A673 (cell line): ENCODE results near the gene NAV2. TPM values are rescaled to one million over a fixed set of nuclear protein-coding genes. Genes with fewer than 3 reads are reported as not detected.
"Not testable (repeated sequence)": the region's sequence is repeated elsewhere in the genome, so short reads cannot be mapped to it uniquely, and the experiment has no call there.

Experiments
- BruUV-seq: library from RNA; stranded (reverse); fragments of 400-500 nt; replicated peaks from 2 replicates; lab custom pipeline; 2021; lab: Mats Ljungman, UMichigan
- CTCF ChIA-PET: fragments of 300-600 bp; sonication (Branson Sonifier 250); formaldehyde crosslinking; loops from one replicate; lab custom pipeline; 2022; ENCODE audit warnings: antibody characterized with exemption; lab: Charles Lee
- POLR2A ChIA-PET: fragments of 300-600 bp; sonication (Branson Sonifier 250); formaldehyde crosslinking; loops from one replicate; lab custom pipeline; 2022; ENCODE audit warnings: antibody characterized with exemption; ENCODE audit not compliant: low non-redundant PET; lab: Charles Lee
- DNase-seq: peaks from one replicate; pipeline ENCODE4 v3.0.0-alpha.2; 2015; ENCODE audit warnings: low spot score
- H3K27ac ChIP-seq: fragments of 200-600 bp; sonication (generic); 2 replicates; pipeline ENCODE4 v1.5.1; 2016; ENCODE audit warnings: mixed run types, low read depth, mild to moderate bottlenecking, mixed read lengths, antibody characterized with exemption, low read length; ENCODE audit not compliant: poor library complexity, severe bottlenecking
- H3K27me3 ChIP-seq: fragments of 200-600 bp; sonication (generic); replicated peaks from 2 replicates; pipeline ENCODE4 v1.6.1; 2017; ENCODE audit warnings: mixed run types, low read depth, mild to moderate bottlenecking, mixed read lengths, antibody characterized with exemption, low read length; ENCODE audit not compliant: insufficient read depth, poor library complexity
- H3K36me3 ChIP-seq: fragments of 200-600 bp; sonication (generic); 2 replicates; pipeline ENCODE4 v1.6.1; 2016; ENCODE audit warnings: mixed run types, mild to moderate bottlenecking, mixed read lengths, antibody characterized with exemption, low read length; ENCODE audit not compliant: insufficient read depth, poor library complexity, severe bottlenecking
- H3K4me1 ChIP-seq: fragments of 200-600 bp; sonication (generic); 2 replicates; pipeline ENCODE4 v1.6.1; 2017; ENCODE audit warnings: mixed run types, mild to moderate bottlenecking, mixed read lengths, antibody characterized with exemption, low read length; ENCODE audit not compliant: insufficient read depth, poor library complexity, severe bottlenecking
- H3K4me3 ChIP-seq: fragments of 200-600 bp; sonication (generic); 2 replicates; pipeline ENCODE4 v1.5.1; 2016; ENCODE audit warnings: low read depth, mixed run types, mild to moderate bottlenecking, mixed read lengths, low read length; ENCODE audit not compliant: poor library complexity, severe bottlenecking
- H3K9me3 ChIP-seq: fragments of 200-600 bp; sonication (generic); 2 replicates; pipeline ENCODE4 v1.6.1; 2016; ENCODE audit warnings: mixed run types, low read depth, mild to moderate bottlenecking, mixed read lengths, antibody characterized with exemption, low read length; ENCODE audit not compliant: poor library complexity, severe bottlenecking
- EZH2 ChIP-seq: fragments of 200-600 bp; sonication (generic); IDR thresholded peaks from 2 replicates; pipeline ENCODE4 v1.6.1; 2017; ENCODE audit warnings: borderline replicate concordance, low read depth, mild to moderate bottlenecking, mixed read lengths, antibody characterized with exemption, low read length; ENCODE audit not compliant: poor library complexity, severe bottlenecking
- intact Hi-C: fragments of 100-400 bp; cut with micrococcal nuclease; formaldehyde crosslinking; loops from one replicate; pipeline ENCODE4 v1.10.0; 2022; ENCODE audit not compliant: unreplicated experiment
- total RNA-seq: library from RNA; stranded (reverse); gene quantifications from 2 replicates; pipeline ENCODE4 v1.2.3, GENCODE V29; 2021
- TF ChIP-seq, protein P1 (sequence below): fragments of 300-800, 200-600 bp; sonication (generic); conservative IDR thresholded peaks from 2 replicates; pipeline ENCODE4 v1.5.1; 2017; ENCODE audit warnings: low read depth, mild to moderate bottlenecking, antibody characterized with exemption, low read length, moderate library complexity, mixed read lengths

NAV2 gene
- total RNA-seq, 1 experiment from 2014 or later = not detected

DNA sequence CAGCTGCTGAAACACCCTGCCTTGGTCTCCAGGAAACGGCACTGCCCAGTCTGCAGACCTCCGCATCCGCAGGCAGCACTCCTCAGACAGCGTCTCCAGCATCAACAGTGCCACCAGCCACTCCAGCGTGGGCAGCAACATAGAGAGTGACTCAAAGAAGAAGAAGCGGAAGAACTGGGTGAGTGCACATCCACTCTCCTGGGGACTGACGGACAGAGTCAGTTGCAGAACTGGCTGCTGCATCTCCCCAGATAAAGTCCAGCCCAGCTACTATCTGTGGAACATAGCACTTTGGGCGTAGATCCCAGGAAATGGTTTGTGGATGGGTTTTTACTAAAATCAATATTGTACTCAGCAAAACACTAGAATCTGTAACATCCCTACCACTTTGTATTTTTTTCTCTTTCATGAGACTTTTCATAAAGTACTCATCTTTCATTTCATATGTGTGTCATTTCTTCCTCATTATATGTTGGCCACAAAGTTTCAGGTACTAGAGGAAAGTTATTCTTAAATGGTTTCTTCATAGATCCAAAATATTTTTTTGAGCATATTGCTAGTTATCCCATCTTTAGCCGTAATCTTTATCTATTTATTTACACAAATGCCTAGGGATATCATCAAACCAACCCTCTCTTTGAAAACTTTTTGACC lies 367.5 kb downstream of the NAV2 start:
- Histone ChIP-seq H3K9me3 (no peaks in the 10 kb centered on the region), H3K4me3 (no peak overlapping the region), H3K36me3 (no peaks in the 10 kb centered on the region), H3K27me3 (no peaks in the 10 kb centered on the region), H3K27ac (no peak overlapping the region), H3K4me1 (no peaks in the 10 kb centered on the region)
- TF ChIP-seq, protein P1, sequence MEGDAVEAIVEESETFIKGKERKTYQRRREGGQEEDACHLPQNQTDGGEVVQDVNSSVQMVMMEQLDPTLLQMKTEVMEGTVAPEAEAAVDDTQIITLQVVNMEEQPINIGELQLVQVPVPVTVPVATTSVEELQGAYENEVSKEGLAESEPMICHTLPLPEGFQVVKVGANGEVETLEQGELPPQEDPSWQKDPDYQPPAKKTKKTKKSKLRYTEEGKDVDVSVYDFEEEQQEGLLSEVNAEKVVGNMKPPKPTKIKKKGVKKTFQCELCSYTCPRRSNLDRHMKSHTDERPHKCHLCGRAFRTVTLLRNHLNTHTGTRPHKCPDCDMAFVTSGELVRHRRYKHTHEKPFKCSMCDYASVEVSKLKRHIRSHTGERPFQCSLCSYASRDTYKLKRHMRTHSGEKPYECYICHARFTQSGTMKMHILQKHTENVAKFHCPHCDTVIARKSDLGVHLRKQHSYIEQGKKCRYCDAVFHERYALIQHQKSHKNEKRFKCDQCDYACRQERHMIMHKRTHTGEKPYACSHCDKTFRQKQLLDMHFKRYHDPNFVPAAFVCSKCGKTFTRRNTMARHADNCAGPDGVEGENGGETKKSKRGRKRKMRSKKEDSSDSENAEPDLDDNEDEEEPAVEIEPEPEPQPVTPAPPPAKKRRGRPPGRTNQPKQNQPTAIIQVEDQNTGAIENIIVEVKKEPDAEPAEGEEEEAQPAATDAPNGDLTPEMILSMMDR = no peak
- no peak for TF ChIP-seq EZH2
- POLR2A ChIA-PET = no interaction called here
- no peak for DNase-seq
- BruUV-seq = no TSS peak
- intact Hi-C loops = no loop called here
- CTCF ChIA-PET = no interaction called here

DNA sequence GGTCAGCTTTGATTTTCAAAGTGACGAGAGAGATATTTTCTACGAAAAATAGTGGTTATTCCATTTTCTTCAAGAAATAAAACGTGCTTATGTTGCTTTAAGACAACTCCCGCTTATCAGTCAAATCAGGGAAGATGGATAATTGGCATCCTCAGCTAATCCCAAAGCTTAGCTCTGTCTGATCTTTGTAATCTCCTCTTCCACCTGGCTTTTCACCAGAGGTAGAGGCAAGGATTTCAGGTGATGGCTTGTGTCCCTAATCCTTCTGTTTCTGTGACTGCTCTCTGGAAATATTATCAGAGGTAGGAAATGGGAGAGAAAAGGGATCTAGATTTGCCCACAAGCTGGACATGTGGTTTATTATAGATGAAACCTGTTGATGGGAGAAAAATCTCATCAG lies 368.7 kb downstream of the NAV2 start:
- BruUV-seq = no TSS peak
- ChIA-PET CTCF (no interaction called here), POLR2A (no interaction called here)
- Histone ChIP-seq H3K4me3 (no peak overlapping the region), H3K36me3 (no peaks in the 10 kb centered on the region), H3K9me3 (no peaks in the 10 kb centered on the region), H3K27me3 (no peaks in the 10 kb centered on the region), H3K27ac (no peak overlapping the region), H3K4me1 (no peaks in the 10 kb centered on the region)
- intact Hi-C loops = no loop called here
- no peak for DNase-seq
- TF ChIP-seq EZH2 = no peak
- TF ChIP-seq, protein P1 = no peak

DNA sequence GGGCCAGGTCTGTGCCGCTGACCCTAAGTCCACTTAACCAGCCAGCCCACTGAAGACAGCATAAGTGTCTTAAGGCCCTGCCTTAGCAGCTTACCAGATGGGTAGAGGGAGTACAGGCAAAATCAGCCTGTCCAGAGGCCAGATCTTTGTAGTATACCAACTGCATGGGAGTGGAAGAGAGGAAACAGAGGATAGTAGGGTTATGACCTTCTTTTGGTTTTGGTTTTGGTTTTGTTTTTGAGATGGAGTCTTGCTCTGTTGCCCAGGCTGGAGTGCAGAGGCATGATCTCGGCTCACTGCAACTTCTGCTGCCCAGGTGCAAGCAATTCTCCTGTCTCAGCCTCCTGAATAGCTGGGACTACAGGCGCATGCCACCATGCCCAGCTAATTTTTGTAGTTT lies 371.2 kb downstream of the NAV2 start:
- POLR2A ChIA-PET, H3K27me3 ChIP-seq: not testable (repeated sequence)

More for the DNA sequence above, 371.2 kb downstream of the NAV2 start:
- CTCF ChIA-PET, intact Hi-C loops, DNase-seq, H3K9me3 ChIP-seq, H3K4me1 ChIP-seq, H3K27ac ChIP-seq, H3K36me3 ChIP-seq, H3K4me3 ChIP-seq, BruUV-seq: not testable (repeated sequence)
